Transverse colon (tissue), 4 donors: ENCODE results near the gene RNPEP. TPM values are rescaled to one million over a fixed set of nuclear protein-coding genes. Genes with fewer than 3 reads are reported as not detected.

Source experiments
- DNase-seq: peaks from one replicate; pipeline ENCODE4 v3.0.0-alpha.2; 2019
- H3K27ac ChIP-seq, 4 donors: fragments of 200-600 bp; sonication (generic); 2 replicates each; pipeline ENCODE4 v1.5.1; 2016 to 2018; ENCODE audit warnings: inconsistent platforms in 4 of 4
- H3K27me3 ChIP-seq: fragments of 200-600 bp; sonication (generic); 2 replicates; pipeline ENCODE4 v1.5.1; 2017; ENCODE audit warnings: inconsistent platforms
- H3K36me3 ChIP-seq, 4 donors: fragments of 200-600 bp; sonication (generic); 2 replicates each; pipeline ENCODE4 v1.5.1; 2017 to 2019; ENCODE audit warnings: inconsistent platforms in 4 of 4
- H3K4me1 ChIP-seq, 4 donors: fragments of 200-600 bp; sonication (generic); 2 replicates each; pipeline ENCODE4 v1.5.1; 2017 to 2020; ENCODE audit warnings: inconsistent platforms in 4 of 4
- H3K4me3 ChIP-seq, 4 donors: fragments of 200-600 bp; sonication (generic); 1 replicate in 1 of 4; 2 replicates in 3 of 4; pipeline versions ENCODE4 v1.5.1 to v1.6.1; 2017 to 2019; ENCODE audit warnings: inconsistent platforms in 4 of 4
- H3K9me3 ChIP-seq, 2 donors: fragments of 200-600 bp; sonication (generic); 2 replicates each; pipeline ENCODE4 v1.5.1; 2017 to 2019; ENCODE audit warnings: inconsistent platforms in 2 of 2
- EP300 ChIP-seq: sonication (generic); formaldehyde crosslinking; IDR thresholded peaks from one replicate; pipeline ENCODE4 v1.6.1; 2017; ENCODE audit warnings: antibody characterized with exemption, low read depth
- POLR2A ChIP-seq: fragments of 450-650 bp; IDR thresholded peaks from one replicate; pipeline ENCODE4 v1.6.1; 2016; ENCODE audit warnings: antibody characterized with exemption, mild to moderate bottlenecking, moderate library complexity
- POLR2AphosphoS5 ChIP-seq, 3 donors: sonication (generic); formaldehyde crosslinking; IDR thresholded peaks; one replicate each; pipeline ENCODE4 v1.6.1; 2016; ENCODE audit warnings: antibody characterized with exemption in 3 of 3
- WGBS, 2 donors: methylation state at CpG; one replicate each; pipeline ENCODE4 v1.1.5; 2018; ENCODE audit warnings: low coverage in 1 of 2; 5-methylcytosine and 5-hydroxymethylcytosine counted together
- in situ Hi-C, 4 donors: fragments of 200-750 bp; cut with MboI; loops; one replicate each; pipeline versions ENCODE4 v1.15.0 to v1.15.1; 2017; ENCODE audit warnings: low sequenced_read_pairs in 3 of 4, low pct_ligation_motif_present in 1 of 4, low pct_unique_long_range_greater_than_20kb in 1 of 4
- intact Hi-C: fragments of 100-400 bp; cut with DNase I; formaldehyde crosslinking; loops from one replicate; pipeline ENCODE4 v1.15.1; 2023; ENCODE audit warnings: low total_unique reads
- total RNA-seq, 4 donors: library from RNA; depleted of rRNA; stranded (reverse); fragments of >200 nt; gene quantifications; one replicate each; pipeline ENCODE4 v1.1.0, GENCODE V29; 2016
- TF ChIP-seq, protein P1 (sequence below), 5 experiments: fragments of 200-600 bp in 3 of 5; fragments of 450-650 bp in 2 of 5; sonication (generic) in 3 of 5; IDR thresholded peaks; 1 replicate in 2 of 5; 2 replicates in 3 of 5; pipeline ENCODE4 v1.5.1; 2016 to 2017; ENCODE audit warnings: antibody characterized with exemption in 5 of 5, inconsistent platforms in 3 of 5, mild to moderate bottlenecking in 2 of 5, moderate library complexity in 1 of 5

RNPEP gene
- total RNA-seq, 4 donors from 2014 or later, result 118 to 285 (median 184) TPM

DNA sequence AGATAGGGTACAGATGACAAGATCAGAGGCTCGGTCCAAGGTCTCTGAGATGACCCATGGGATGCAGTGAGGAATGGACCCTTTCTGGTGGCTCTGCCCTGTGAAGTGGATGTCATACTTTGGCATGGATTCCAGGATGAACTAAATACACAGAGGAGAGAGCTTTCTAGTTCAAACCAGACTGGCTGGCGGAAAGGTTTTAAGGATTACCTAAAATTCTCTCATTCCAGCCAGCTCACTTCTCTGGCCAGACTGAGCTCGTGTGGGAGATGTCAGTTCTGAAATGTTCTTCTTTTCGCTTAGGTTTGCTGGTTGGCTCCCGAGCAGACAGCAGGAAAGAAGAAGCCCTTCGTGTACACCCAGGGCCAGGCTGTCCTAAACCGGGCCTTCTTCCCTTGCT lies 6.2 kb downstream of the RNPEP start:
- 79% methylated on average over 7 of the region's 7 CpGs; no CpG with 5 or more reads in 1 of the 2 donors for WGBS, 2 donors

DNA sequence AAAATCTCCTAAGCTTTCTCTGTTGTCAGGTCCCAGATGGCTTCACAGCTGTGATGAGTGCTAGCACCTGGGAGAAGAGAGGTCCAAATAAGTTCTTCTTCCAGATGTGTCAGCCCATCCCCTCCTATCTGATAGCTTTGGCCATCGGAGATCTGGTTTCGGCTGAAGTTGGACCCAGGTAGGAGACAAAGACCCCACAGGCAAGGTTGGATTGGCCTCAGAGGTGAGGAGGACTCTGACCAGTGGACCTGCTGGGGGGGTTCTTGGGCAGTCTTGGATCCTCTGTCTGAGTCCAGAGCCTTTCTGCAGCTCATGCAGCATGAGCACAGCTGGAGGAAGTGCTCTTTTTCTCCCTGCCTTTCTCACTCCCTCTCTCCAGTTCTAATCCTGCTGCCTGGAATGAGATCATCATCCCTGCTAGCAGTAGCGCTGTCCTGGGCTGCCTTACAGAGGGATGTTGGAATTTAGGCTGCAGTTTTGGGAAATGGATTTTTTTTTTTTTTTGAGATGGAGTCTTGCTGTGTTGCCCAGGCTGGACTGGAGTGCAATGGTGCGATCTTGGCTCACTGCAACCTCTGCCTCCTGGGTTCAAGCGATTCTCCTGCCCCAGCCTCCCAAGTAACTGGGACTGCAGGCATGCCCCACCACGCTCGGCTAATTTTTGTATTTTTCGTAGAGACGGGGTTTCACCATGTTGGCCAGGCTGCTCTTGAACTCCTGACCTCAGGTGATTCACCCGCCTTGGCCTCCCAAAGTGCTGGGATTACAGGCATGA lies 7.1 kb downstream of the RNPEP start:
- no peak overlapping the region for H3K4me3 ChIP-seq
- TF ChIP-seq EP300 (no peak), POLR2AphosphoS5 (IDR thresholded peaks at IDR 0.05) (no peak), POLR2A (no peak)
- TF ChIP-seq, protein P1, sequence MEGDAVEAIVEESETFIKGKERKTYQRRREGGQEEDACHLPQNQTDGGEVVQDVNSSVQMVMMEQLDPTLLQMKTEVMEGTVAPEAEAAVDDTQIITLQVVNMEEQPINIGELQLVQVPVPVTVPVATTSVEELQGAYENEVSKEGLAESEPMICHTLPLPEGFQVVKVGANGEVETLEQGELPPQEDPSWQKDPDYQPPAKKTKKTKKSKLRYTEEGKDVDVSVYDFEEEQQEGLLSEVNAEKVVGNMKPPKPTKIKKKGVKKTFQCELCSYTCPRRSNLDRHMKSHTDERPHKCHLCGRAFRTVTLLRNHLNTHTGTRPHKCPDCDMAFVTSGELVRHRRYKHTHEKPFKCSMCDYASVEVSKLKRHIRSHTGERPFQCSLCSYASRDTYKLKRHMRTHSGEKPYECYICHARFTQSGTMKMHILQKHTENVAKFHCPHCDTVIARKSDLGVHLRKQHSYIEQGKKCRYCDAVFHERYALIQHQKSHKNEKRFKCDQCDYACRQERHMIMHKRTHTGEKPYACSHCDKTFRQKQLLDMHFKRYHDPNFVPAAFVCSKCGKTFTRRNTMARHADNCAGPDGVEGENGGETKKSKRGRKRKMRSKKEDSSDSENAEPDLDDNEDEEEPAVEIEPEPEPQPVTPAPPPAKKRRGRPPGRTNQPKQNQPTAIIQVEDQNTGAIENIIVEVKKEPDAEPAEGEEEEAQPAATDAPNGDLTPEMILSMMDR (IDR thresholded peaks at IDR 0.05), result no peak
- intact Hi-C loops (no loop called here), in situ Hi-C loops (loop anchor here in 1 of 4 donors (10.0 kb wide), 1 partner anchor 135 kb away; the partner anchor contains the start of gene GPR37L1)
- H3K9me3 ChIP-seq, result no peaks in the 10 kb centered on the region
- H3K27me3 ChIP-seq, result no peaks in the 10 kb centered on the region
- no peak for DNase-seq
- peaks cover 0 to 4% (median 0%) of the 10 kb centered on the region in 4 donors for H3K4me1 ChIP-seq
- peaks cover 0 to 48% (median 22%) of the 10 kb centered on the region in 4 donors for H3K36me3 ChIP-seq
- 90 to 97% methylated on average over 7 to 10 of the region's 10 CpGs for WGBS, 2 donors
- no peak overlapping the region for H3K27ac ChIP-seq

More for the DNA sequence above, 6.2 kb downstream of the RNPEP start:
- H3K4me3 ChIP-seq, result no peak overlapping the region
- H3K27me3 ChIP-seq, result no peaks in the 10 kb centered on the region
- peaks cover 0 to 45% (median 21%) of the 10 kb centered on the region in 4 donors for H3K36me3 ChIP-seq
- DNase-seq, result no peak
- intact Hi-C loops (no loop called here), in situ Hi-C loops (no loop called here)
- no peak overlapping the region for H3K27ac ChIP-seq
- TF ChIP-seq, protein P1 (IDR thresholded peaks at IDR 0.05), result no peak
- TF ChIP-seq POLR2AphosphoS5 (IDR thresholded peaks at IDR 0.05), result no peak
- no peak for TF ChIP-seq EP300
- TF ChIP-seq POLR2A, result no peak
- peaks cover 4 to 12% (median 8%) of the 10 kb centered on the region in 4 donors for H3K4me1 ChIP-seq
- no peaks in the 10 kb centered on the region for H3K9me3 ChIP-seq

DNA sequence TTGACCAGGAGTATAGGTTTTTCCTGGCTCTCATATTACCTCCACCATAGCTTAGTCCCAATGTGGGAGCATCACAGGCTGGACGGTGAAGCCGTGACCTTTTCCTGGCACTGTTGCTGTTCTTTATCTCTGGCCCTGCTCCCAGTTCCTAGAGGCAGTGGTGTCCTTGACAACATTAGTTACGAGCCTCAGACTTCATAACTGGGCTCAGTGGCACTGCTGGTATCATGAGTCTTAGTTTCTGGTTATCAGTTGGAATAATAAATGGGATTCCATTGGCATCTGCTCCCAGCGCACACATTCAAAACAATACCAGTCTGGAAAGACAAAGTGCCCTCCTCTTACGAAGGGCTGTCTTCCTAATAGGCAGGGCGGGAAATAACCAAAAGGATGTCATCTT lies 8.0 kb downstream of the RNPEP start:
- TF ChIP-seq POLR2AphosphoS5 (IDR thresholded peaks at IDR 0.05), result no peak
- no peak for TF ChIP-seq POLR2A
- no peak for TF ChIP-seq EP300
- TF ChIP-seq, protein P1 (IDR thresholded peaks at IDR 0.05), result no peak
- H3K36me3 ChIP-seq, result peaks cover 0 to 55% (median 25%) of the 10 kb centered on the region in 4 donors
- DNase-seq, result no peak
- 76 to 78% methylated on average over 6 of the region's 6 CpGs for WGBS, 2 donors
- in situ Hi-C loops (loop anchor here in 1 of 4 donors (10.0 kb wide), 1 partner anchor 134 kb away; the partner anchor contains the start of gene GPR37L1), intact Hi-C loops (no loop called here)
- no peak overlapping the region for H3K4me3 ChIP-seq
- no peaks in the 10 kb centered on the region for H3K9me3 ChIP-seq
- H3K27me3 ChIP-seq, result no peaks in the 10 kb centered on the region
- H3K4me1 ChIP-seq, result no peaks in the 10 kb centered on the region
- no peak overlapping the region for H3K27ac ChIP-seq

DNA sequence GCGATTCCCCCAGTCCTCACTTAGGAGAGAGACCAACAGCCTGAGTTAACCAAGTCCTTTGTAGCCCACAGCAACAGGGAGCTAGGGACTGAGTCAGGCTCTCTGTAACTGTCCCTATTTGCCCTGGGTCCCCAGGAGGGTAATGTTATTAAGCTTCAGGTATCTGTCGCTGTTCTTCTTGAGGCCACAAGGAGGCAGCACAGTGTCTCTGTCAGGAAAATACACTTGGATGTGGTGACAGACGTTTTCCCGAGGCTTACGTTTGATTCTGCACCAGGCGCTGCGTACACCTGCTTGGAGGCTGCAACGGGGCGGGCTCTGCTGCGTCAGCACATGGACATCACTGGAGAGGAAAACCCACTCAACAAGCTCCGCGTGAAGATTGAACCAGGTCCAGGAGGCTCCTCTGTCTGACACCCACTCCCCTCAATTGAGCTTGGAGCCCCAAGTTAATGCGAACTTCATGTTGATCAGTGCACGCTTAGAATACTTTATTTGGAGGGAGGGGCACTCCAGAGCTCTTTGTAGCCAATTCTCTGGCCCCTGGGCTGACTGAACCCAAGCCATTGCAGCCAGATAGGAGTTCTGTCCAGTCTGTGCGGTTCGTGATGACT lies 17.3 kb downstream of the RNPEP start:
- WGBS, 2 donors, result 62 to 100% methylated on average over 1 to 16 of the region's 16 CpGs
- TF ChIP-seq POLR2AphosphoS5 (IDR thresholded peaks at IDR 0.05) (no peak), POLR2A (no peak), EP300 (no peak)
- TF ChIP-seq, protein P1 (IDR thresholded peaks at IDR 0.05), result peak; percentile 64 to 80 (median 74)
- Histone ChIP-seq H3K9me3 (no peaks in the 10 kb centered on the region), H3K36me3 (peaks cover 0 to 79% (median 32%) of the 10 kb centered on the region in 4 donors), H3K4me1 (no peaks in the 10 kb centered on the region), H3K27ac (no peak overlapping the region), H3K4me3 (no peak overlapping the region), H3K27me3 (no peaks in the 10 kb centered on the region)
- intact Hi-C loops, result no loop called here
- DNase-seq, result peak; percentile 49
- in situ Hi-C loops, result loop anchor here in 1 of 4 donors (10.0 kb wide), 1 partner anchor 125 kb away; the partner anchor contains the start of gene GPR37L1
